H7 (cell line): ENCODE data around the gene NINJ2. TPM values are rescaled to one million over a fixed set of nuclear protein-coding genes. Genes with fewer than 3 reads are reported as not detected.
A peak's percentile ranks its signal among the peaks of the same experiment; 100 is the strongest.

Experiments
- DNase-seq: peaks from one replicate; pipeline ENCODE4 v3.0.0; 2012
- H3K27me3 ChIP-seq: 2 replicates; pipeline ENCODE4 v1.6.0; 2011; ENCODE audit warnings: mild to moderate bottlenecking, low read length; ENCODE audit not compliant: control insufficient read depth, insufficient read depth
- H3K36me3 ChIP-seq: replicated peaks from 2 replicates; pipeline ENCODE4 v1.5.1; 2011; ENCODE audit warnings: low read length; ENCODE audit not compliant: control insufficient read depth, insufficient read depth
- H3K4me3 ChIP-seq: 2 replicates; pipeline ENCODE4 v1.5.1; 2011; ENCODE audit warnings: low read depth, mild to moderate bottlenecking, control low read depth, low read length, moderate library complexity; ENCODE audit not compliant: insufficient read depth
- total RNA-seq: library from RNA; depleted of rRNA; stranded (reverse); fragments of >200 nt; shearing (Covaris generic); gene quantifications from 2 replicates; pipeline ENCODE4 v1.2.3, GENCODE V29; 2014

NINJ2 gene
- total RNA-seq, 1 experiment from 2014 or later, result 2.6 TPM

DNA sequence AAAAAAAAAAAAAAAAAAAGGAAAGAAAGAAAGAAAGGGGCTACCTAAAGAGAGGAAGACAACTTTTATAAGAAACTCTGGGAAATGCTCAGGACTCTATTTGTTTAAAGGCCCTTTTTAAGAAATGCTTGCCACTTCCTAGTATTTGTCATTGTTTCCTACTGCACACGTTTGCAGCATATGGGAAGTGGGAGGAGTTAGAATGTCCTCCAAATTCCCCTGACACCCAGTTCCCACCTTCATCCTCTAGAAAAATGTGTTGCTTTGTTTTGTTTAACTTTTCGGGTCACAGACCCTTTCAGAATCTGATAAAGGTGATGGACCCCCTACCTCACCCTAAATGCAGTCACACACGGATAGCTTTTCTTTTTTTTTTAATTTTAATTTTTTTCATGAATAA is 40.8 kb downstream of the NINJ2 start:
- H3K4me3 ChIP-seq, result no peak overlapping the region
- no peak for DNase-seq
- H3K27me3 ChIP-seq, result no peaks in the 10 kb centered on the region; the same call in none of the 2 replicates
- H3K36me3 ChIP-seq, result no peaks in the 10 kb centered on the region

GRCh38 chr12:619346-619745 is 43.9 kb downstream of the NINJ2 start:
- Histone ChIP-seq H3K4me3 (no peak overlapping the region), H3K27me3 (no peaks in the 10 kb centered on the region; the same call in 1 of the 2 replicates), H3K36me3 (no peaks in the 10 kb centered on the region)
- no peak for DNase-seq

DNA sequence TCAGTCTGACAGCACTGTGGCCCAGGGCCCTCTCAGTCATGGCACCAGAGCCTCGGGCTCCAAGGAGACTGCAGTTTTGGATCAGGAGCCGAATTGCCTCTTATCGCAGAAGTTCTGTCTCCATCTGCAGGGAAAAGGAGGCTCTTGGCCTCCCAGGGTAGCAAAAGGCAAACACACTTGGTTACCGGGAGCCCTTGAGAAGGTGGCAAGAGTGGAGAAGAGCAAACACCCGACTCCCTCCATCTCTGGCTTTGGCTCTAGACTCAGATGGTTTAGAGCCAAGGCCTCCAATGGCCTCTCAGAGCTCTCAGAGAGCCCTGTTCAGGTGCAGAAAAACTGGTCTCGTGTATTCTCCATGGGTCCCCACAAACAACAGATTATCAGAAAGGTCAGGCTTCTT is 44.6 kb downstream of the NINJ2 start:
- H3K4me3 ChIP-seq, result no peak overlapping the region
- no peak for DNase-seq
- no peaks in the 10 kb centered on the region for H3K36me3 ChIP-seq
- no peaks in the 10 kb centered on the region; the same call in 1 of the 2 replicates for H3K27me3 ChIP-seq

- Histone ChIP-seq H3K27me3 (no peaks in the 10 kb centered on the region), H3K4me3 (no peak overlapping the region), H3K36me3 (no peaks in the 10 kb centered on the region)
- DNase-seq, result no peak
Measured at GRCh38 chr12:617304-617915, 45.8 kb downstream of the NINJ2 start.

DNA sequence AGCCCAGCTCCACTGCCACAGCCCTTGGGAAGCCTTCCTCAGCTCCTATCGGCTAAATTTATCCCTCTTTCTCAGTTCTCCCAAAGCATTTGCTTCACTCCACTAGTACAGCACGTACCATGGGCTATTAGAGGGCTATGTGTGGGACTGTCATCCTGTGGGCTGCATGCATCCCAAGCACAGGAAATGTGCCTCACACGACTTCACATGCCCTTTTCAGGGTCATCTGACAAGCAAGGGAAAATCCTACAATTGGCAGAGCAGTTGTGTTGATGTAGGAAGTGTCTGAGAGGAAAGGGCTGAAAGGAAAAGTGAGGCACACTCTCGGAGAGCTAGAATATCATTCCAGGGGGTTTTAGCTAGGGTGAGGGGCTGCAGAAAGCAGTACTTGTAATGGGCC is 47.6 kb downstream of the NINJ2 start:
- Histone ChIP-seq H3K36me3 (no peaks in the 10 kb centered on the region), H3K27me3 (no peaks in the 10 kb centered on the region), H3K4me3 (no peak overlapping the region)
- DNase-seq, result no peak

GRCh38 chr12:614411-614970 is 48.8 kb downstream of the NINJ2 start:
- H3K4me3 ChIP-seq, result no peak overlapping the region
- no peaks in the 10 kb centered on the region for H3K36me3 ChIP-seq
- DNase-seq, result peak; percentile 74
- no peaks in the 10 kb centered on the region for H3K27me3 ChIP-seq

DNA sequence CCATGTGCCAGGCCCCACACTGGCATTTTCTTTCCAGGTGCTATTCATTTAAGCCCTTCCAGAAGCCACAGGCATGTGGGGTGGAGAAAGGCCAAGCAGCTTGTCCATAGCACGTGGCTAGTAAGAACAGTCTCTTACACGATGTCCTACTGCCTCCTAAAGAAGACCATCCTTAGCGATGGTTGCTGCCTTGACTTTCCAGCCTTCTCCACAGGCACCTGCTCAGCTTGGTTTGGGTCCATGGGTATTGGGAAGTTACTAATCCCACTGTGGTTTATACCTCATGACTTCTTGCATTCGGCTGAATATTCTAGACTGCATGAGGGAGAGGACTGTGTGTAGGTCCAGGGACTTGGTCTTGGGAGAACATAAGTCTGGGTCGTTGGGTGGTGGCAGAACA is 49.2 kb downstream of the NINJ2 start:
- no peak overlapping the region for H3K4me3 ChIP-seq
- no peaks in the 10 kb centered on the region for H3K27me3 ChIP-seq
- no peaks in the 10 kb centered on the region for H3K36me3 ChIP-seq
- DNase-seq, result no peak

GRCh38 chr12:612886-613285 is 50.4 kb downstream of the NINJ2 start:
- no peaks in the 10 kb centered on the region for H3K27me3 ChIP-seq
- H3K36me3 ChIP-seq, result no peaks in the 10 kb centered on the region
- no peak for DNase-seq
- H3K4me3 ChIP-seq, result no peak overlapping the region

GRCh38 chr12:612293-612692 is 51.0 kb downstream of the NINJ2 start:
- Histone ChIP-seq H3K27me3 (no peaks in the 10 kb centered on the region), H3K4me3 (no peak overlapping the region), H3K36me3 (no peaks in the 10 kb centered on the region)
- peak; percentile 47 for DNase-seq

- no peak for DNase-seq
- H3K4me3 ChIP-seq, result no peak overlapping the region
- no peaks in the 10 kb centered on the region for H3K27me3 ChIP-seq
- no peaks in the 10 kb centered on the region for H3K36me3 ChIP-seq
Measured at GRCh38 chr12:611721-612120, 51.5 kb downstream of the NINJ2 start.

DNA sequence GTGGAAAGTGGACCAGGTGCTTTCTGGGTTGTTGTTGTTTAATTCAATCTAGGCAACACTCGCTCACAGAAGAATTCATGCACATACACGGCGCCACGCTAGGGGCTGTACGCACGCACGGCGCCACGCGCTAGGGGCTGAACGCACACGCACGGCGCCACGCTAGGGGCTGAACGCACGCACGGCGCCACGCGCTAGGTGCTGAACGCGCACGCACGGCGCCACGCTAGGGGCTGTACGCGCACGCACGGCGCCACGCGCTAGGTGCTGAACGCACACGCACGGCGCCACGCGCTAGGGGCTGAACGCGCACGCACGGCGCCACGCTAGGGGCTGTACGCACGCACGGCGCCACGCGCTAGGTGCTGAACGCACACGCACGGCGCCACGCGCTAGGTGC is 54.3 kb downstream of the NINJ2 start:
- Histone ChIP-seq H3K27me3 (no peaks in the 10 kb centered on the region), H3K4me3 (no peak overlapping the region), H3K36me3 (no peaks in the 10 kb centered on the region)
- no peak for DNase-seq

- Histone ChIP-seq H3K27me3 (no peaks in the 10 kb centered on the region), H3K36me3 (no peaks in the 10 kb centered on the region), H3K4me3 (no peak overlapping the region)
- no peak for DNase-seq
Measured at GRCh38 chr12:608413-608812, 54.8 kb downstream of the NINJ2 start.

GRCh38 chr12:607541-608001 is 55.7 kb downstream of the NINJ2 start:
- H3K4me3 ChIP-seq, result no peak overlapping the region
- DNase-seq, result peak; percentile 65
- no peaks in the 10 kb centered on the region for H3K27me3 ChIP-seq
- no peaks in the 10 kb centered on the region for H3K36me3 ChIP-seq

GRCh38 chr12:604956-605355 is 58.3 kb downstream of the NINJ2 start:
- Histone ChIP-seq H3K27me3 (no peaks in the 10 kb centered on the region), H3K4me3 (no peak overlapping the region), H3K36me3 (no peaks in the 10 kb centered on the region)
- DNase-seq, result no peak

DNA sequence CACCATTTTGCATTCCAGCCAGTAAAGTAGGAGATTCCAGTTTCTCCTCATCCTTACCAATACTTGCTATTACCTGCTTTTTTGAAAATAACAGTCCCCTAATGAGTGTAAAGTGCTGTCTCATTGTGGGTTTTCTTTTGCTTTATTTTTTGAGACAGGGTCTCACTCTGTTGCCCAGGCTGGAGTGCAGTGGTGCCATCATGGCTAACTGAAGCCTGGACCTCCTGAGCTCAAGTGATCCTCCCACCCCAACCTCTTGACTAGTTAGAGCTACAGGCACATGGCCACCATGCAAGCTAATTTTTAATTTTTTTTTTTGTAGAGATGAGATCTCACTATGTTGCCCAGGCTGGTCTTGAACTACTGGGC is 60.6 kb downstream of the NINJ2 start:
- DNase-seq, result no peak
- H3K4me3 ChIP-seq, result no peak overlapping the region
- no peaks in the 10 kb centered on the region for H3K27me3 ChIP-seq
- no peaks in the 10 kb centered on the region for H3K36me3 ChIP-seq
